H9 (cell line): ENCODE data around the gene WARS2. TPM values are rescaled to one million over a fixed set of nuclear protein-coding genes. Genes with fewer than 3 reads are reported as not detected.

Source experiments
- DNase-seq: peaks from one replicate; pipeline ENCODE4 v3.0.0-alpha.2; 2017
- H2AFZ ChIP-seq: one replicate; pipeline ENCODE4 v1.6.1; 2013; ENCODE audit warnings: mild to moderate bottlenecking, low read length, control low read depth, moderate library complexity
- H2AK5ac ChIP-seq: 2 replicates; pipeline ENCODE4 v1.6.1; 2013; ENCODE audit warnings: low read length, control low read depth, mixed read lengths; ENCODE audit not compliant: insufficient read length
- H2BK120ac ChIP-seq: one replicate; pipeline ENCODE4 v1.6.1; 2013; ENCODE audit warnings: low read depth, mild to moderate bottlenecking, low read length, control low read depth, inconsistent platforms; ENCODE audit not compliant: poor library complexity, severe bottlenecking
- H2BK12ac ChIP-seq: 2 replicates; pipeline ENCODE4 v1.6.1; 2013; ENCODE audit warnings: low read length, control low read depth, mixed read lengths, low read depth; ENCODE audit not compliant: insufficient read length
- H2BK15ac ChIP-seq: 2 replicates; pipeline ENCODE4 v1.6.1; 2013; ENCODE audit warnings: low read depth, low read length, control low read depth
- H2BK20ac ChIP-seq: one replicate; pipeline ENCODE4 v1.6.1; 2013; ENCODE audit warnings: low read depth, mild to moderate bottlenecking, low read length, control low read depth, inconsistent platforms; ENCODE audit not compliant: poor library complexity, severe bottlenecking
- H2BK5ac ChIP-seq: 2 replicates; pipeline ENCODE4 v1.6.1; 2013; ENCODE audit warnings: low read length, control low read depth, mixed read lengths; ENCODE audit not compliant: insufficient read length
- H3K14ac ChIP-seq: 2 replicates; pipeline ENCODE4 v1.6.1; 2013; ENCODE audit warnings: low read length, control low read depth; ENCODE audit not compliant: insufficient read depth
- H3K18ac ChIP-seq: 2 replicates; pipeline ENCODE4 v1.6.1; 2013; ENCODE audit warnings: low read depth, mild to moderate bottlenecking, mixed read lengths, low read length, control low read depth; ENCODE audit not compliant: insufficient read length
- H3K23ac ChIP-seq: 2 replicates; pipeline ENCODE4 v1.6.1; 2013; ENCODE audit warnings: low read length, control low read depth, mixed read lengths, low read depth; ENCODE audit not compliant: insufficient read length
- H3K23me2 ChIP-seq: 2 replicates; pipeline ENCODE4 v1.6.1; 2013; ENCODE audit warnings: low read depth, mild to moderate bottlenecking, mixed read lengths, low read length, control low read depth; ENCODE audit not compliant: insufficient read length, poor library complexity, severe bottlenecking
- H3K27ac ChIP-seq: 2 replicates; pipeline ENCODE4 v1.5.1; 2013; ENCODE audit warnings: low read length, control low read depth, mixed read lengths, low read depth; ENCODE audit not compliant: insufficient read length
- H3K27me3 ChIP-seq: 2 replicates; pipeline ENCODE4 v1.6.1; 2013; ENCODE audit warnings: low read length, control low read depth, inconsistent platforms; ENCODE audit not compliant: insufficient read depth
- H3K4ac ChIP-seq: 2 replicates; pipeline ENCODE4 v1.6.1; 2013; ENCODE audit warnings: low read depth, mild to moderate bottlenecking, control low read depth, inconsistent platforms, low read length, moderate library complexity
- H3K4me1 ChIP-seq: 2 replicates; pipeline ENCODE4 v1.6.1; 2013; ENCODE audit warnings: low read length, control low read depth, inconsistent platforms; ENCODE audit not compliant: insufficient read depth
- H3K4me2 ChIP-seq: 2 replicates; pipeline ENCODE4 v1.6.1; 2013; ENCODE audit warnings: low read length, control low read depth, mixed read lengths; ENCODE audit not compliant: insufficient read length, insufficient read depth
- H3K56ac ChIP-seq: 2 replicates; pipeline ENCODE4 v1.6.1; 2013; ENCODE audit warnings: low read depth, mild to moderate bottlenecking, mixed read lengths, low read length, control low read depth; ENCODE audit not compliant: insufficient read length
- H3K79me1 ChIP-seq: 2 replicates; pipeline ENCODE4 v1.6.1; 2013; ENCODE audit warnings: low read depth, mild to moderate bottlenecking, moderate library complexity, low read length, control low read depth, inconsistent platforms; ENCODE audit not compliant: insufficient read depth, poor library complexity, severe bottlenecking
- H3K79me2 ChIP-seq: 2 replicates; pipeline ENCODE4 v1.6.1; 2013; ENCODE audit warnings: low read length, control low read depth, inconsistent platforms; ENCODE audit not compliant: insufficient read depth
- H3K9ac ChIP-seq: 2 replicates; pipeline ENCODE4 v1.6.1; 2013; ENCODE audit warnings: low read length, control low read depth, mixed read lengths; ENCODE audit not compliant: insufficient read length; ENCODE audit errors: extremely low read depth
- H3K9me3 ChIP-seq: one replicate; pipeline ENCODE4 v1.6.1; 2013; ENCODE audit warnings: low read depth, low read length, inconsistent platforms; ENCODE audit not compliant: control insufficient read depth
- H3T11ph ChIP-seq: one replicate; pipeline ENCODE4 v1.6.1; 2013; ENCODE audit warnings: mild to moderate bottlenecking, low read length, control low read depth, inconsistent platforms
- H4K20me1 ChIP-seq: one replicate; pipeline ENCODE4 v1.6.1; 2013; ENCODE audit not compliant: control insufficient read depth, insufficient read length, insufficient read depth
- H4K5ac ChIP-seq: 2 replicates; pipeline ENCODE4 v1.6.1; 2013; ENCODE audit warnings: low read depth, mild to moderate bottlenecking, mixed read lengths, low read length, control low read depth; ENCODE audit not compliant: insufficient read length
- H4K8ac ChIP-seq: replicated peaks from 2 replicates; pipeline ENCODE4 v1.6.1; 2013; ENCODE audit warnings: low read length, control low read depth, mixed read lengths, low read depth; ENCODE audit not compliant: insufficient read length
- H4K91ac ChIP-seq: 2 replicates; pipeline ENCODE4 v1.6.1; 2013; ENCODE audit warnings: low read depth, mild to moderate bottlenecking, moderate library complexity, mixed read lengths, low read length, control low read depth; ENCODE audit not compliant: insufficient read length
- H3K27ac Mint-ChIP-seq, 3 experiments: 2 replicates in 2 of 3; 3 replicates in 1 of 3; pipeline ENCODE4 v1.8.0; 2020 to 2021; ENCODE audit warnings: mixed read lengths in 3 of 3, mild to moderate bottlenecking in 1 of 3, moderate library complexity in 1 of 3
- H3K27me3 Mint-ChIP-seq: 2 replicates; pipeline ENCODE4 v1.8.0; 2021; ENCODE audit warnings: low read depth, mild to moderate bottlenecking, moderate library complexity, mixed read lengths
- H3K36me3 Mint-ChIP-seq, 3 experiments: 2 replicates in 2 of 3; 3 replicates in 1 of 3; pipeline ENCODE4 v1.8.0; 2020 to 2021; ENCODE audit warnings: low read depth in 3 of 3, mixed read lengths in 3 of 3; ENCODE audit not compliant: insufficient read depth in 1 of 3
- H3K4me1 Mint-ChIP-seq, 2 experiments: 2 replicates each; pipeline ENCODE4 v1.8.0; 2020; ENCODE audit warnings: mixed read lengths in 2 of 2
- H3K4me3 Mint-ChIP-seq, 2 experiments: 2 replicates in 1 of 2; 3 replicates in 1 of 2; pipeline ENCODE4 v1.8.0; 2020 to 2021; ENCODE audit warnings: mild to moderate bottlenecking in 2 of 2, mixed read lengths in 2 of 2, moderate library complexity in 1 of 2
- H3K9me3 Mint-ChIP-seq, 2 experiments: 2 replicates in 1 of 2; 3 replicates in 1 of 2; pipeline ENCODE4 v1.8.0; 2020; ENCODE audit warnings: mild to moderate bottlenecking in 2 of 2, mixed read lengths in 2 of 2, moderate library complexity in 1 of 2
- WGBS: extraction: QIAGEN DNeasy Blood & Tissue Kit; methylation state at CpG from one replicate; pipeline ENCODE4 v1.1.7; 2013; ENCODE audit warnings: missing lambda C conversion rate, low lambda C conversion rate, mixed read lengths; ENCODE audit not compliant: insufficient read length; ENCODE audit errors: extremely low coverage; 5-methylcytosine and 5-hydroxymethylcytosine counted together
- total RNA-seq: library from RNA; stranded (reverse); gene quantifications from 2 replicates; pipeline ENCODE4 v1.2.1, GENCODE V29; 2021
- TF ChIP-seq, protein P1 (sequence below): fragments of 200-600 bp; sonication (generic); conservative IDR thresholded peaks from 3 replicates; pipeline ENCODE4 v1.8.0; 2021; ENCODE audit warnings: antibody characterized with exemption, mild to moderate bottlenecking

WARS2 gene
- total RNA-seq, 1 experiment from 2014 or later = 9.7 TPM

DNA sequence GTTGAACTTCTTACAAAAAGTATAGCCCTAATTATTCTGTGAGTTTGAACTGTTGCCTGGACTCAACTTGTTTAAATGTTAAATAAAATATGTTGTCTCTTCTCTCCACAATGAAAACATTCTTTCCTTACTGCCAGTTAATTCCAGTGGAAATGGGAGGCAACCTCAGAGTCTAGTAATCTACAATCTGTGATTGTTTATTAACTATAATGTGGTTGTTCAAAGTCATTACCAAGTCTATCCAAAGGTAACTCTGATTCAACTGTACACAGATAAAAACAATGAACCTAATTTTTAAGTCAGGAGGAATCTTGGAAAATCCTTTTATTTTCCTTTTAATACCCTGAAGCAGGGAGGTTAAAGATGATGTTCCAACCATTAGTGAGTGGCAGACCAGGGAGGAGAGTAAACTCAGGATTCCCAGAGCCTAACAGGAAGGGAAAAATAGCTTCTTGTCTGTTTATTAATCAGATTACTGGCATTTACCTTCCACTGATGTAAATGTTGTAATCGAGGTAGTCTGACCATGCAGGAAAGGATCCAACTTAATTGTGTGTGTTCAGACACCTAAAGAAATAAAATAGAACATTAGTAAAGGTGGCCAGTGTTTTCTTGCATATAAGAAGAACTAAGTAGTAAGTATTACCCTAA lies 95.2 kb downstream of the WARS2 start:
- WGBS = no CpG with 5 or more reads among the region's 1 CpG

More for the DNA sequence above, 95.2 kb downstream of the WARS2 start:
- no peak overlapping the region for H3K27ac Mint-ChIP-seq
- Histone ChIP-seq H3T11ph (no peak overlapping the region), H3K23me2 (no peaks in the 10 kb centered on the region), H3K14ac (no peak overlapping the region), H2BK12ac (no peak overlapping the region), H4K5ac (no peak overlapping the region), H3K9me3 (no peaks in the 10 kb centered on the region), H4K20me1 (no peaks in the 10 kb centered on the region), H3K79me2 (no peaks in the 10 kb centered on the region), H3K27me3 (no peaks in the 10 kb centered on the region), H3K23ac (no peak overlapping the region), H2BK5ac (no peak overlapping the region), H3K27ac (no peak overlapping the region), H3K56ac (no peak overlapping the region), H2BK20ac (no peak overlapping the region), H4K91ac (no peak overlapping the region), H3K9ac (no peak overlapping the region), H3K4me2 (no peak overlapping the region), H2AFZ (no peak overlapping the region), H3K4ac (no peak overlapping the region), H2BK120ac (no peak overlapping the region), H3K4me1 (no peaks in the 10 kb centered on the region; the same call in 1 of the 2 replicates), H3K79me1 (no peaks in the 10 kb centered on the region), H3K18ac (no peak overlapping the region), H2BK15ac (no peak overlapping the region), H4K8ac (no peak overlapping the region), H2AK5ac (no peak overlapping the region)
- no peaks in the 10 kb centered on the region for H3K9me3 Mint-ChIP-seq
- TF ChIP-seq, protein P1, sequence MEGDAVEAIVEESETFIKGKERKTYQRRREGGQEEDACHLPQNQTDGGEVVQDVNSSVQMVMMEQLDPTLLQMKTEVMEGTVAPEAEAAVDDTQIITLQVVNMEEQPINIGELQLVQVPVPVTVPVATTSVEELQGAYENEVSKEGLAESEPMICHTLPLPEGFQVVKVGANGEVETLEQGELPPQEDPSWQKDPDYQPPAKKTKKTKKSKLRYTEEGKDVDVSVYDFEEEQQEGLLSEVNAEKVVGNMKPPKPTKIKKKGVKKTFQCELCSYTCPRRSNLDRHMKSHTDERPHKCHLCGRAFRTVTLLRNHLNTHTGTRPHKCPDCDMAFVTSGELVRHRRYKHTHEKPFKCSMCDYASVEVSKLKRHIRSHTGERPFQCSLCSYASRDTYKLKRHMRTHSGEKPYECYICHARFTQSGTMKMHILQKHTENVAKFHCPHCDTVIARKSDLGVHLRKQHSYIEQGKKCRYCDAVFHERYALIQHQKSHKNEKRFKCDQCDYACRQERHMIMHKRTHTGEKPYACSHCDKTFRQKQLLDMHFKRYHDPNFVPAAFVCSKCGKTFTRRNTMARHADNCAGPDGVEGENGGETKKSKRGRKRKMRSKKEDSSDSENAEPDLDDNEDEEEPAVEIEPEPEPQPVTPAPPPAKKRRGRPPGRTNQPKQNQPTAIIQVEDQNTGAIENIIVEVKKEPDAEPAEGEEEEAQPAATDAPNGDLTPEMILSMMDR = no peak
- no peaks in the 10 kb centered on the region for H3K36me3 Mint-ChIP-seq
- H3K27me3 Mint-ChIP-seq = no peaks in the 10 kb centered on the region
- H3K4me1 Mint-ChIP-seq = peaks cover 20 to 21% of the 10 kb centered on the region in 2 experiments
- DNase-seq = no peak
- no peak overlapping the region for H3K4me3 Mint-ChIP-seq
